D721Med (cell line): Measurements from ENCODE around the gene CCDC30.
"Not testable (repeated sequence)": the region's sequence is repeated elsewhere in the genome, so short reads cannot be mapped to it uniquely, and the experiment has no call there.

ENCODE experiments used
- DNase-seq: peaks from one replicate; pipeline ENCODE4 v3.0.0; 2011; ENCODE audit warnings: low spot score; ENCODE audit not compliant: insufficient read length
- FAIRE-seq: peaks from 2 replicates; lab custom pipeline; 2011; peaks lifted over from hg19 to GRCh38; lab: Jason Lieb, UNC
- TF ChIP-seq, protein P1 (sequence below): IDR thresholded peaks from 2 replicates; pipeline ENCODE4 v1.5.1; 2012; ENCODE audit warnings: mild to moderate bottlenecking, control low read depth; ENCODE audit not compliant: insufficient read depth; ENCODE audit errors: missing control alignments

CCDC30 gene

DNA sequence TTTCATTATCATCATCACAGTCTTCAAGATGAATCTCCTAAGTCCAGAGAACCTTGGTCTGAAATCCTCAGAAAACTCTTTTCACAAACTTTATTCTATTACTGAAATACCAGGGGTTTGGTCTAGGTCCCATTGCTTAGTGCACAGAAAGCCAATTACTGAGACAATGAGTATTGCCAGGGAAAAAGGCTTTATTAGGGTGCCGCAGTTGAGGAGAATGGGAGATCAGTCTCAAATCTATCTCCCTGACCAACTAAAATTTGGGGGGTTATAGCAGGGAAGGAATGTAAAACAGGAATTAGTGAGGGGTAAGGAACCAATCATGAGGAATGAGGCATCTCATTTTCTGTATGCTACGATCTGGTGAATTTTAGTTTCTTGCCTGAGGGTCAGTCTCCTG lies 124.7 kb downstream of the CCDC30 start:
- no peak for FAIRE-seq
- TF ChIP-seq, protein P1, sequence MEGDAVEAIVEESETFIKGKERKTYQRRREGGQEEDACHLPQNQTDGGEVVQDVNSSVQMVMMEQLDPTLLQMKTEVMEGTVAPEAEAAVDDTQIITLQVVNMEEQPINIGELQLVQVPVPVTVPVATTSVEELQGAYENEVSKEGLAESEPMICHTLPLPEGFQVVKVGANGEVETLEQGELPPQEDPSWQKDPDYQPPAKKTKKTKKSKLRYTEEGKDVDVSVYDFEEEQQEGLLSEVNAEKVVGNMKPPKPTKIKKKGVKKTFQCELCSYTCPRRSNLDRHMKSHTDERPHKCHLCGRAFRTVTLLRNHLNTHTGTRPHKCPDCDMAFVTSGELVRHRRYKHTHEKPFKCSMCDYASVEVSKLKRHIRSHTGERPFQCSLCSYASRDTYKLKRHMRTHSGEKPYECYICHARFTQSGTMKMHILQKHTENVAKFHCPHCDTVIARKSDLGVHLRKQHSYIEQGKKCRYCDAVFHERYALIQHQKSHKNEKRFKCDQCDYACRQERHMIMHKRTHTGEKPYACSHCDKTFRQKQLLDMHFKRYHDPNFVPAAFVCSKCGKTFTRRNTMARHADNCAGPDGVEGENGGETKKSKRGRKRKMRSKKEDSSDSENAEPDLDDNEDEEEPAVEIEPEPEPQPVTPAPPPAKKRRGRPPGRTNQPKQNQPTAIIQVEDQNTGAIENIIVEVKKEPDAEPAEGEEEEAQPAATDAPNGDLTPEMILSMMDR = no peak
- DNase-seq = no peak

DNA sequence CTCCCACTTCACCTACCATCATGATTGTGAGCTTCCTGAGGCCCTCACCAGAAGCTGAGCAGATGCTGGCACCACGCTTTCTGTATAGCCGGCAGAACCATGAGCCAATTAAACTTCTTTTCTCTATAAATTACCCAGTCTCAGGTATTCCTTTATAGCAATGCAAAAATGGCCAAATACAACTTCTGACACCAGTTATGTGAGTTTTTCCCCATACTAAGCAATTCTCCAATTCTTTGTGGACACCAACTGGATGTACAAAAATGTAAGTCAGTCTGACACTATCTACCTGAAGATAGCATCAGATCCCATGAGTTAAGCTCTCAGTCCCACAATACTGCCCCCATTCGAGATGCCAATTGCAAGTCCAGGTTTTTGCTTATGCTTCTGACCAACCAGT lies 129.7 kb downstream of the CCDC30 start:
- TF ChIP-seq, protein P1 = no peak
- no peak for DNase-seq
- no peak for FAIRE-seq

DNA sequence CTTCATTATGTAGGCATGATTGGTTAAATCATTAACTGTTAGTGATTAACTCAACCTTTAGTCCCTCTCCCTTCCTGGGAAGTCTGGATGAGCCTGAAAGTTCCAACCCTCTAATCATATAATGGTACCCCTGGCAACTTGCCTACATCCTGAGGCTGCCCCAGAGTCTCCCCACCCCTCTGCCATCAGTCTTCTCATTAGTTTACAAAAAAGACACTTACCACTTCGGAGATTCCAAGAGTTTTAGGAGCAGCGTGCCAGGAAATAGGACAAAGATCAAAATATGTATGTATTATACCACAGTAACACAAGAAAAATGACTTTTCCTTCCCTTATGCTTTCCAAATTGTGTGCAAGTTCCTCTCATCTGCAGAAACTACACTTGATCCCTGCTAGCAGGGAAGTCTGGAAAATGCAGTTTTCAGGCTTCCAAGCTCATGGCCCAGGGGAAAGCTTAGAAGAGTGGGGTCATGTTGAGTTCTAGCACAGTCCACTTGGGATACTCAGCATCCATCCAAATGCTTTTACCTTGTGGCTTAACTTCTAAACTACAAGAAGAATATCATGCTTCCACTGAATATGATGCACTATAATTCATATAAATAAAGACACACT lies 130.5 kb downstream of the CCDC30 start:
- DNase-seq (no peak), FAIRE-seq (no peak)
- TF ChIP-seq, protein P1 = no peak

DNA sequence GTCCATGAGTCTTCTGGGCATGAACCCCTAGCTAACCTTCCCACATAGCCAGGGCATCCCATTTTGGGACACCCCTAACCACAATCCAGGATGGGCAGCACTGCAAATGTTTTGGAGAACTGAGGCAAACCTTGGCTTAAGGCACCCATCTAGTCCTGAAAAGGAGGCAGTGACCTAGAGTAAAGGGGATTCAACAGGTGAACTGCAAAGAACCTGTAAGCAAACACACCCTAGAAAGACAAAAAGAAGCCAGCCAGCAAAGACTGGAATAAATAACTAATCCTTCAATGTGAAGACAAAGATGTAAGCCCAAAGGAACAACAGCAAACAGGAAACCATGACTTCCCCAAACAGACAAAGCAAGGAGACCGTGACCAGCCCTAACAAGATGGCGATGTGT lies 138.4 kb downstream of the CCDC30 start:
- no peak for DNase-seq
- FAIRE-seq = no peak
- TF ChIP-seq, protein P1 = no peak

DNA sequence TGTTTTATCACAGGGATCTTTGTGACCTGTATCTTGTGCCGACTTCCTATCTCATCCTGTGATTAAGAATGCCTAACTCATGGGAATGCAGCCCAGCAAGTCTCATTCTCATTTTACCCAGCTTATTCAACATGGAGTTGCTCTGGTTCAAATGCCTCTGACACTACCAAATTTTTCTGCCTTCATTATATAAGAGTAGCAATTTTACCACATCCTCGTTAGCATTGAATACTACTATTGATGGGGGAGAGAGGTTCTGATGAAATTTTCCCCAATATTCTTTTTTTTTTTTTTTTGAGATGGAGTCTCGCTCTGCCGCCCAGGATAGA lies 150.7 kb downstream of the CCDC30 start:
- TF ChIP-seq, protein P1 = no peak
- no peak for FAIRE-seq
- no peak for DNase-seq

DNA sequence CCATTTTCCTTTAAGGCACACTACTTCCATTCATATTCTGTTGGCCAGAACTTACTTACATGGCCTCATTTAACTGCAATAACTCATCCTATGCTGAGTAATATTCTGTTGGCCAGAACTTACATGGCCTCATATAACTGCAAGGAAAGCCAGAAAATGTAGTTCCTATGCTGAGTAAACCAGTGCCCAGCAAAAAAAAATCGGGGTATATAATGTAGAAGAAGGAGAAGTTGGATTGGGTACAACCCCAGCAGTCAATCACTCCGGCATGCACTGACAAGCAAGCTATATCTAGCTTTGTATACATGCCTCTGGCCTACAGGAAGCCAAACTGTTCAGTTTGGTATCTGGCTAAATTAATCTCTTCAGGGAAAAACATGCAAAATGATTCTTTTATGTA lies 155.8 kb downstream of the CCDC30 start:
- TF ChIP-seq, protein P1 = no peak
- DNase-seq (no peak), FAIRE-seq (no peak)

DNA sequence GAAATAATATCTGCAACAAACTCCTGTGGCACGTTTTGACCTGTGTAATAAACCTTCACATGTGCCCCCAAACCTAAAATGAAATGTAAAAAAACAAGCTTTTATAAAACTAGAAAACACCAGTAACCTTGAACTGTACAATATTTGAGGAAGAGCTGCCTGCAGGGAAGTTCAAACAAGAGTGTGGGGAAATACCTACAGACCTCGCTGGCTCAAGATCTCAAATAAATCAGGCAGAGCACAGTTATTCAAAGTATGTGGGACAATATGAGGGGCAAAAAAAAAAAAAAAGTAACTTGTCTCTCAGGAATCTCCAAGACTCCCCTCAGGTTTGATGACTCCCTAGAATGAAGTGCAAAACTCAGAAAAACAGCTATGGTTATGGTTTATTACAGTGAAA lies 157.2 kb downstream of the CCDC30 start:
- FAIRE-seq (no peak), DNase-seq (no peak)
- TF ChIP-seq, protein P1 = no peak

DNA sequence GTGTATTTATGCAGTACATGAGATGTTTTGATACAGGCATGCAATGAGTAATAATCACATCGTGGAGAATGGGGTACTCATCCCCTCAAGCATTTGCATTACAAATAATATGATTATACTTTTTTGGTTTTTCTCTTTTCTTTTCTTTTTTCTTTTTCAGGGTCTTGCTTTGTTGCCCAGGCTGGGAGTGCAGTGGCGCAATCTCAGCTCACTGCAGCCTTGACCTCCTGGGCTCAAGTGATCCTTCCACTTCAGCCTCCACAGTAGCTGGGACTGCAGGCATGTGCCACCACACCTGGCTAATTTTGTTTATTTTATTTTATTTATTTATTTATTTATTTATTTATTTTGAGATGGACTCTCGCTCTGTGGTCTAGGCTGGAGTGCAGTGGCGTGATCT lies 158.1 kb downstream of the CCDC30 start:
- DNase-seq, FAIRE-seq: not testable (repeated sequence)

DNA sequence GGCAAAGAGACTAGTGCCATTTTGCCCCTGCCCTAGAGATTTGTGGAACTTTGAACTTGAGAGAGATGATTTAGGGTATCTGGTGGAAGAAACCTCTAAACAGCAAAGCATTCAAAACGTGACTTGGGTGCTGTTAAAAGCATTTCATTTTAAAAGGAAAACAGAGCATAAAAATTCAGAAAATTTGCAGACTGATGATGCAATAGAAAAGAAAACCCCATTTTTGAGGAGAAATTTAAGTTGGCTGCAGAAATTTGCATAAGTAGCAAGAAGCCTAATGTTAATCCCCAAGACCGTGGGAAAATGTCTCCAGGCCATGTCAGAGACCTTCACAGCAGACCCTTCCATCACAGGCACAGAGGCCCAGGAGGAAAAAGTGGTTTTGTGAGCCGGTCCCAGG lies 164.1 kb downstream of the CCDC30 start:
- DNase-seq, FAIRE-seq: not testable (repeated sequence)
